G401.6 (cell line): ENCODE data around the gene OSBPL10.

Experiments used
- FAIRE-seq: peaks from 2 replicates; lab custom pipeline; 2012; peaks lifted over from hg19 to GRCh38; lab: Jason Lieb, UNC

OSBPL10 gene

DNA sequence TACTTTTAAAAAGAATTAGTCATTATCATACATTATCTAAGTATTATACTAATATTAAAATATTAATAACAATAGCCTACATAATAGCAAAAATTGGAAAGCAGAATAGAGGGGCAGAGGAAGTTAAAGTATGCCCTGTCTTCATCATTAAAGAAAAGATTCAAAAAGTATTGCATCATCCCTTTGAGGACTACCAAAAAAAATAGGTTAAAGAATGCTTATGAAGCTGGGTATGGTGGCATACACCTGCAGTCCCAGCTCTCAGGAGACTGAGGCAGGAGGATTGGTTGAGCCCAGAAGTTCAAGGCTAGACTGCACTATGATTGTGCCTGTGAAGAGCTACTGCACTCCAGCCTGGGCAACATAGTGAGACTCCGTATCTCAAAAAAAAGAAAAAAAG is 240.7 kb downstream of the OSBPL10 start:
- FAIRE-seq = no peak

- FAIRE-seq = no peak
These were observed 242.7 kb downstream of the OSBPL10 start for GRCh38 chr3:31738412-31738811.

DNA sequence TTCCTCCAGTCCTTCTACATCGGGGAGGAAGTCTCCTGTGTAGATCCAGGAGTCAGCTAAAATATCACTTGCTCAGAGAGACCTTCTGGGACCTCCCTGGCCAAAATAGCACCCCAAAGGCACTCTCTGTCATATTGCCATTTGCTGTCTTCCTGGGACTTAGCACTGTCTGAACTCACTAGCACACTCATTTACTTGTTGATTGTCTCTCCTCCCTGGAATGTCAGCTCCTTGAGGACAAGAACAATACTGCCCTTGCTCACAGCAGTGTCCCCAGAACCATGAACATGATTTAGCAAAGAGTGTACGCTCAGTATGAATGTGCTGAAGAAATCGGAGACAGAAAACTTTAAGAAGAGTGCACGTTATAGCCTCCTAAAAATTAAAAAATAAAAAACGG is 245.4 kb downstream of the OSBPL10 start:
- FAIRE-seq = no peak

GRCh38 chr3:31733234-31733667 is 247.8 kb downstream of the OSBPL10 start:
- no peak for FAIRE-seq

GRCh38 chr3:31732548-31732947 is 248.5 kb downstream of the OSBPL10 start:
- no peak for FAIRE-seq

DNA sequence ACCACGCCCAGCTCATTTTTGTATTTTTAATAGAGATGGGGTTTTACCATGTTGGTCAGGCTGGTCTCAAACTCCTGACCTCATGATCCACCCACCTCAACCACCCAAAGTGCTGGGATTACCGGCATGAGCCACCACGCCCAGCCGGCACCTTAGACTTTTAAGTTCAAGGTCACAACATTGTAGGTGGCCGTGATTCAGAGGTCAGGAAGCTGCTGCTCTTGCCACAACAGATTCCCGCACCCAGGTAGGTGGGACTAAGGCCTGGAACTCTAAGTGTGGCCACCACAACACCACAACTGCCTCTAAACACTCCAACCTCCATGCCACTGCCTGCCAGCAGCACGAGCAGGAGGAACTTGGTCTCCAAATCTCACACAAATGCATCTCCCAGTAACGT is 251.5 kb downstream of the OSBPL10 start:
- FAIRE-seq = no peak

GRCh38 chr3:31729082-31729481 is 252.0 kb downstream of the OSBPL10 start:
- no peak for FAIRE-seq

GRCh38 chr3:31728403-31728802 is 252.7 kb downstream of the OSBPL10 start:
- no peak for FAIRE-seq

DNA sequence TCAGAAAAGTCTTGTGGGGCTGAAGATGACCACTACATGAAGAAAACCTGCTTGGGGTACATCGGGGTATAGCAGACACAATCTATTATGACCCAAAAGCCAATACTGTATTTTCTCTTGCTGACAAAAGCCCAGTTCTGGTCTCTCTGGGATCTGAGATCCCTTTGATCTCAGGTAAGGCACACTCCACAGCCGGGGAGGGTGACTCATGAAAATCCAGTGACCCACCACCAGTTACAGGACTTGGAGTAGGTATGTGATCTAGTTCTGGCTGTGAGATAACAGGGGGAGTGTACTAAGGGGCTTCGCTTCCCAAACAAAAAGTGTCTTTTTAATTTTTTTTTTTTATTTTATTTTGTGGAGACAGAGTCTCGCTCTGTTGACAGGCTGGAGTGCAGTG is 255.1 kb downstream of the OSBPL10 start:
- no peak for FAIRE-seq

DNA sequence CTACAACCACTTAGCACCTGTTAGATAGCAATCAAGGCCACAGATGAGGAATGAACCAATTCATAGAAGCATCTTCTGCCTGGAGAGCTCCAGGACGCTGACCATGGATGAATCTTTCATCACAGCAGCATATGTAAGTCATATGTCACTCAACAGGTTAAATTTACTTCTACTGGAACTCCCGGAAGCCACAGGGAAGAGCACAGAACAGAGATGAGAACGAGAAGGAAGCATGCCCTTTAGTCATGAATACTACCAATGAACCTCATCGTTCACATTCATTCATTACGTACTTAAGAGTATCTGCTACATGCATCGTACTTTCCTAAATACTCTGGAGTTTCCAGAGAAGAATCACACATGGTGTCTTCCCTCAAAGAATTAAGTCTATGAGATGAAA is 255.5 kb downstream of the OSBPL10 start:
- no peak for FAIRE-seq

GRCh38 chr3:31724651-31725050 is 256.4 kb downstream of the OSBPL10 start:
- FAIRE-seq = no peak

DNA sequence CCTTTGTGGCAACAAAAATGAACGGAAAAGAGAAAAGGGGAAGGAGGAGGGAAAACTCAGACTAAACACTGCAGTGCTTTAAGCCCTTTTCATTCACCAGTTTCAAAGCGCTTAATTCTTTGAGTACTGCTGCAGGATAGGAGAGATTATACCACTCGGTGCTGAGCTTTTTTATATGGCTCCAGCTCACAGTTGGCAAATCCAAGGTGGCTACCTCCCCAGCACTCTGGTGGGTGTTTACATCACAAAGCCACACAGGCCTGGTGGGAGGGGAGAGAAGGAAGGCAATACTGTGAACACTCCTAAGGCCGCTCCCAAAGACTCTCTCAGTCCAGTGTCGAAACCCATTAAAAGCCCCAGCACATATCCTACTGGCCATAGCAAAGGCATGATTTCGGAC is 256.9 kb downstream of the OSBPL10 start:
- no peak for FAIRE-seq

DNA sequence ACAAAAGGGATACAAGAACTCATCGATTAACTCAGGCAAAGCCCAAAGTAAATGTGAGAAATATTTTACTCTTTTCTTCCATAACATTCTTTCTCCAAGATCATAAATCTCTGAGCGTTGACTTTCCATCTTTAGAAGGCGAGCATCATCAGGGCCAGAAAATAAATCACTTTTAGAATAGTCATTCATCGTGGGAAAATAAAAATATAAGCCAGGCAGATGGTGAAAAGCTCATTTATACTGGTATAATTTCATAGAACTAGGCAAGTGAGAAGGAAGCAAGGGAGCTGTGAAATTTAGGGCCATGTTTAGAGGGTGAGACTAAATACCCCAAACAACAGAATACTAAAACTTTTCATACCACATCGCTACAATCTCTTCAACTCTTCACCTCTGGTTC is 257.4 kb downstream of the OSBPL10 start:
- no peak for FAIRE-seq

- no peak for FAIRE-seq
These were observed 259.4 kb downstream of the OSBPL10 start for GRCh38 chr3:31721676-31722075.

- FAIRE-seq = no peak
These were observed 266.4 kb downstream of the OSBPL10 start for GRCh38 chr3:31714495-31715280.

DNA sequence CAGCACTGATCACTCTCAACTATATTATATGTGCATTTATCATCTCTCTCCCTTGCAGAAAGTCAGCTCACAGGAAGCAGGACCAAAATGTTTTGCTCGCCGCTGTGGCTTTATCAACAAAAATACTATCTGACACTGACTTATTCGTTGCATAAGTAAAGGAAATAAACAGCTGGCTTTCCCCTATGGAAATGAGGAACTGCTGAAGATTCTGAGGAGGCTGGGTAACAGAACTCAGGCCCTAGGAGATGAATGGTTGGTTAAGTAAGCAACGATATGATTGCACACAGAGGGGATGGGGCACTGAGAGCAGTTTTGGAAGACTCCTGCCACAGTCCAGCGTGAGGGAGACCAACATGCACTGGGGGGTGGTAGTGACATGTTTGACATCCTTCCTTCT is 267.2 kb downstream of the OSBPL10 start:
- FAIRE-seq = no peak

GRCh38 chr3:31710123-31710803 is 270.8 kb downstream of the OSBPL10 start:
- no peak for FAIRE-seq

GRCh38 chr3:31709526-31709925 is 271.5 kb downstream of the OSBPL10 start:
- no peak for FAIRE-seq

GRCh38 chr3:31709005-31709404 is 272.1 kb downstream of the OSBPL10 start:
- FAIRE-seq = no peak

DNA sequence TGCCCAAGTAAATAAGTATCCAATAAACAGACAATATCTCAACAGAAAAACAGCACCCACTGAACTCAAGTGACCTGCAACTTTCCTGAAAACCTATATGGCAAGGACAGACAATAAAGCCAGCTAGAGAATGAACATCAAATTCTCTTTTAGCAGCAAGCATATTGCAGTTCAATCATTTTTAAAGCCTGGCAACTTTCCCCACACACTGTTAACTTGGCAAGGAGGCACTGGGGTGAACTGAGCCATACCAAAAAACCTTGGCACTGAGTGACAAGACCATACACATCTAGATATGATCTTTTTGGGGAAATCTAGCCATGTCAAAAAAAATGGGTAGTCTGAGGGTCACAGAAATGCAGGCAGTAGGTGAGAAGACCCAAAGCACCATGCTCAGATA is 273.8 kb downstream of the OSBPL10 start:
- FAIRE-seq = no peak

DNA sequence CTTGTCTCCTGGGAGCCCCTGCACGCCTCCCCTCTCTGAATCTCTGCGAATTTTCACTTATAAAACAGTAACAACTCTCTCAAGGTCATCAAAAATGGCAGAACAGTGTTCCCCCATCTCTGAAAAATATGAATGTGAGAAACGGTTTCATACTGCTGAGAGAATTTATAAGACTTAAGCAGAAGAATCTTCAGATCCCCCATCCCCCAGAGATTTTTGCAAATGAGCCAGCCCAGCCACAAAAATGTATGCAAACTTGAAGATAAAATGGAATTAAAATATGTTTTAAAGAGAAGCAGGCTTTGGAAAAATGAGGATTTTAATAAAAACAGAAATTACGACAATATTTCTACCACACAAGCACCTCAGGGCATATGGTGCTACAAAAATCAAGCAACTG is 275.3 kb downstream of the OSBPL10 start:
- FAIRE-seq = no peak

GRCh38 chr3:31704591-31705179 is 276.4 kb downstream of the OSBPL10 start:
- FAIRE-seq = no peak

GRCh38 chr3:31704156-31704555 is 276.9 kb downstream of the OSBPL10 start:
- no peak for FAIRE-seq

GRCh38 chr3:31701286-31701685 is 279.8 kb downstream of the OSBPL10 start:
- no peak for FAIRE-seq
